ENCODE results near the gene AQP10. TPM values are rescaled to one million over a fixed set of nuclear protein-coding genes. Genes with fewer than 3 reads are reported as not detected.
A peak's percentile ranks its signal among the peaks of the same experiment; 100 is the strongest.

Gene AQP10
- total and polyA plus RNA-seq, 9 of the 15 experiments (the other 6 are each of a cell fraction or from before 2014, with no cell fraction given) = 0.37 to 9.7 (median 1.9) TPM

GRCh38 chr1:154348429-154349076 lies 27.7 kb downstream of the AQP10 start (continued):
- TF ChIP-seq XRCC5 (IDR thresholded peaks at IDR 0.05; ENCODE audit: low read depth, low read length) (no peak), EP300 (IDR thresholded peaks at IDR 0.05; ENCODE audit: low read length) (0 out of 2 replicates have a peak, but pooled peaks have one; percentile 22), DLX4 (CRISPR knock-in tag; IDR thresholded peaks at IDR 0.05) (no peak), CBFA2T3 (IDR thresholded peaks at IDR 0.05) (peak; percentile 82), MAX (CRISPR knock-in tag; IDR thresholded peaks at IDR 0.05) (peak; percentile 78), ELF1 (tag; IDR thresholded peaks at IDR 0.05) (no peak), NCOA4 (IDR thresholded peaks at IDR 0.05; ENCODE audit: partially characterized antibody) (no peak), NONO (IDR thresholded peaks at IDR 0.05; ENCODE audit: low read depth in 2 of 2, low read length in 1 of 2) (no peak), MYC (IDR thresholded peaks at IDR 0.05; ENCODE audit: low read depth, low read length) (peak; percentile 39; the same call in 1 of the 2 replicates), MYC (CRISPR knock-in tag; IDR thresholded peaks at IDR 0.05; ENCODE audit: borderline replicate concordance, low read depth) (no peak), ZFX (CRISPR knock-in tag; IDR thresholded peaks at IDR 0.05) (peak; percentile 33; the same call in 1 of the 2 replicates), NR3C1 (CRISPR knock-in tag; IDR thresholded peaks at IDR 0.05) (no peak), ARID2 (IDR thresholded peaks at IDR 0.05) (peak; percentile 48; the same call in 1 of the 2 replicates), SRSF3 (IDR thresholded peaks at IDR 0.05; ENCODE audit: insufficient read depth, low read length) (no peak), SMAD4 (CRISPR knock-in tag; conservative IDR thresholded peaks at IDR 0.05) (no peak), PTRF (tag; IDR thresholded peaks at IDR 0.05) (no peak), MTA3 (IDR thresholded peaks at IDR 0.05; ENCODE audit: borderline replicate concordance) (no peak), BHLHE40 (IDR thresholded peaks at IDR 0.05; ENCODE audit: low read length) (0 out of 2 replicates have a peak, but pooled peaks have one; percentile 21), FOXM1 (IDR thresholded peaks at IDR 0.05; ENCODE audit: low read depth) (no peak), FOXM1 (CRISPR knock-in tag; IDR thresholded peaks at IDR 0.05; ENCODE audit: low read depth) (no peak), HSF4 (CRISPR knock-in tag; IDR thresholded peaks at IDR 0.05; ENCODE audit: borderline replicate concordance) (no peak), ZNF175 (CRISPR knock-in tag; IDR thresholded peaks at IDR 0.05; ENCODE audit: low read depth) (no peak), RAD21 (CRISPR knock-in tag; conservative IDR thresholded peaks at IDR 0.05 in 1 of 2, IDR thresholded peaks at IDR 0.05 in 1 of 2) (peak; percentile 80 to 90), SRSF1 (IDR thresholded peaks at IDR 0.05; ENCODE audit: low read depth, low read length) (no peak), NCOR1 (IDR thresholded peaks at IDR 0.05) (peak; percentile 22; the same call in 1 of the 2 replicates)
- TF ChIP-seq, protein P1, sequence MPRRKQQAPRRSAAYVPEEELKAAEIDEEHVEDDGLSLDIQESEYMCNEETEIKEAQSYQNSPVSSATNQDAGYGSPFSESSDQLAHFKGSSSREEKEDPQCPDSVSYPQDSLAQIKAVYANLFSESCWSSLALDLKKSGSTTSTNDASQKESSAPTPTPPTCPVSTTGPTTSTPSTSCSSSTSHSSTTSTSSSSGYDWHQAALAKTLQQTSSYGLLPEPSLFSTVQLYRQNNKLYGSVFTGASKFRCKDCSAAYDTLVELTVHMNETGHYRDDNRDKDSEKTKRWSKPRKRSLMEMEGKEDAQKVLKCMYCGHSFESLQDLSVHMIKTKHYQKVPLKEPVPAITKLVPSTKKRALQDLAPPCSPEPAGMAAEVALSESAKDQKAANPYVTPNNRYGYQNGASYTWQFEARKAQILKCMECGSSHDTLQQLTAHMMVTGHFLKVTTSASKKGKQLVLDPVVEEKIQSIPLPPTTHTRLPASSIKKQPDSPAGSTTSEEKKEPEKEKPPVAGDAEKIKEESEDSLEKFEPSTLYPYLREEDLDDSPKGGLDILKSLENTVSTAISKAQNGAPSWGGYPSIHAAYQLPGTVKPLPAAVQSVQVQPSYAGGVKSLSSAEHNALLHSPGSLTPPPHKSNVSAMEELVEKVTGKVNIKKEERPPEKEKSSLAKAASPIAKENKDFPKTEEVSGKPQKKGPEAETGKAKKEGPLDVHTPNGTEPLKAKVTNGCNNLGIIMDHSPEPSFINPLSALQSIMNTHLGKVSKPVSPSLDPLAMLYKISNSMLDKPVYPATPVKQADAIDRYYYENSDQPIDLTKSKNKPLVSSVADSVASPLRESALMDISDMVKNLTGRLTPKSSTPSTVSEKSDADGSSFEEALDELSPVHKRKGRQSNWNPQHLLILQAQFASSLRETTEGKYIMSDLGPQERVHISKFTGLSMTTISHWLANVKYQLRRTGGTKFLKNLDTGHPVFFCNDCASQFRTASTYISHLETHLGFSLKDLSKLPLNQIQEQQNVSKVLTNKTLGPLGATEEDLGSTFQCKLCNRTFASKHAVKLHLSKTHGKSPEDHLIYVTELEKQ (CRISPR knock-in tag; IDR thresholded peaks at IDR 0.05) = no peak
